K562 (cell line): ENCODE results near the gene SLC30A1. TPM values are rescaled to one million over a fixed set of nuclear protein-coding genes. Genes with fewer than 3 reads are reported as not detected.

Experiments
- ASH1L ChIP-seq: fragments of 450-650 bp; IDR thresholded peaks from 2 replicates; pipeline ENCODE4 v1.6.1; 2018; ENCODE audit warnings: borderline replicate concordance, mild to moderate bottlenecking, low read depth; ENCODE audit not compliant: partially characterized antibody
- DACH1 ChIP-seq: fragments of 450-650 bp; IDR thresholded peaks from 2 replicates; pipeline ENCODE4 v1.6.1; 2018; ENCODE audit not compliant: partially characterized antibody
- DDX20 ChIP-seq: fragments of 450-650 bp; IDR thresholded peaks from 2 replicates; pipeline ENCODE4 v1.6.1; 2016; ENCODE audit warnings: missing genetic modification characterization, low read depth, mild to moderate bottlenecking, missing compliant biosample characterization, moderate library complexity
- DPF2 ChIP-seq: fragments of 450-650 bp; IDR thresholded peaks from 2 replicates; pipeline ENCODE4 v1.6.1; 2016
- EGR1 ChIP-seq: fragments of 450-650 bp; conservative IDR thresholded peaks from 2 replicates; pipeline ENCODE4 v1.6.1; 2017; ENCODE audit warnings: mild to moderate bottlenecking
- FOXO4 ChIP-seq: fragments of 450-650 bp; formaldehyde crosslinking; IDR thresholded peaks from 2 replicates; pipeline ENCODE4 v1.4.0; 2020; ENCODE audit warnings: mild to moderate bottlenecking, moderate library complexity
- HMBOX1 ChIP-seq: sonication (generic); IDR thresholded peaks from 2 replicates; pipeline ENCODE4 v1.6.1; 2016
- MBD2 ChIP-seq: sonication (generic); IDR thresholded peaks from 2 replicates; pipeline ENCODE4 v1.6.1; 2016; ENCODE audit warnings: low read depth, borderline replicate concordance
- MCM7 ChIP-seq, 2 experiments: fragments of 450-650 bp; IDR thresholded peaks; 2 replicates each; pipeline ENCODE4 v1.6.1; 2016 to 2018
- NFE2L1 ChIP-seq: fragments of 450-650 bp; IDR thresholded peaks from 2 replicates; pipeline ENCODE4 v1.6.1; 2016; ENCODE audit warnings: missing genetic modification characterization, low read depth, mild to moderate bottlenecking, missing compliant biosample characterization, moderate library complexity, borderline replicate concordance
- NFRKB ChIP-seq: fragments of 450-650 bp; IDR thresholded peaks from 2 replicates; pipeline ENCODE4 v1.6.1; 2016; ENCODE audit warnings: low read depth
- PHF20 ChIP-seq: fragments of 450-650 bp; IDR thresholded peaks from 2 replicates; pipeline ENCODE4 v1.6.1; 2018; ENCODE audit not compliant: partially characterized antibody
- RNF219 ChIP-seq: fragments of 250-450 bp; sonication (Bioruptor Pico); IDR thresholded peaks from 2 replicates; pipeline ENCODE4 v1.5.0; 2022; ENCODE audit warnings: mild to moderate bottlenecking
- TCFL5 ChIP-seq: fragments of 250-450 bp; sonication (Bioruptor Pico); conservative IDR thresholded peaks from 2 replicates; pipeline ENCODE4 v1.6.1; 2021; ENCODE audit warnings: mild to moderate bottlenecking, moderate library complexity, matching md5 sums
- USF2 ChIP-seq: sonication (generic); formaldehyde crosslinking; IDR thresholded peaks from 2 replicates; pipeline ENCODE4 v1.5.0; 2020; ENCODE audit warnings: missing genetic modification reagents
- ZBTB12 ChIP-seq: fragments of 250-450 bp; sonication (Bioruptor Pico); IDR thresholded peaks from 2 replicates; pipeline ENCODE4 v1.4.0; 2020
- ZFP36 ChIP-seq: fragments of 150-350 bp; IDR thresholded peaks from 2 replicates; pipeline ENCODE4 v1.6.1; 2018; ENCODE audit warnings: low read length, low read depth; ENCODE audit not compliant: partially characterized antibody
- ZNF239 ChIP-seq: fragments of 250-450 bp; sonication (Bioruptor Pico); IDR thresholded peaks from 2 replicates; pipeline ENCODE4 v1.4.0; 2020; ENCODE audit warnings: mild to moderate bottlenecking
- ZNF253 ChIP-seq: fragments of 250-450 bp; sonication (Bioruptor Pico); conservative IDR thresholded peaks from 2 replicates; pipeline ENCODE4 v1.6.1; 2021; ENCODE audit warnings: mild to moderate bottlenecking
- ZNF384 ChIP-seq: IDR thresholded peaks from 2 replicates; pipeline ENCODE4 v1.6.1; 2012; ENCODE audit warnings: low read depth, low read length, improper control_type of control experiment
- ZNF57 ChIP-seq: fragments of 450-650 bp; formaldehyde crosslinking; IDR thresholded peaks from 2 replicates; pipeline ENCODE4 v1.4.0; 2020; ENCODE audit warnings: mild to moderate bottlenecking, moderate library complexity
- ZNF707 ChIP-seq: fragments of 250-450 bp; sonication (Bioruptor Pico); conservative IDR thresholded peaks from 2 replicates; pipeline ENCODE4 v1.8.0; 2022; ENCODE audit warnings: inconsistent platforms, mild to moderate bottlenecking, moderate library complexity
- polyA plus RNA-seq, 8 experiments: library from polyadenylated mRNA; depleted of rRNA in 4 of 8; stranded (reverse) in 5 of 8; unstranded in 3 of 8; fragments of >200 nt; fragmentation: Nextera tagmentation in 2 of 8; fragmentation: Illumina TruSeq in 1 of 8; extraction: Ambion mirVana in 2 of 8; extraction: Trizol in 1 of 8; gene quantifications; 2 replicates each; pipeline versions ENCODE4 v1.2.1 to v1.2.3, GENCODE V29; 2011 to 2014; ENCODE audit warnings: inconsistent platforms in 1 of 8, missing spikeins in 1 of 8
- total RNA-seq, 7 experiments: library from RNA; depleted of rRNA in 6 of 7; stranded (reverse); fragments of >200 nt in 6 of 7; fragmentation: Illumina TruSeq in 2 of 7; extraction: Trizol in 2 of 7; gene quantifications; 2 replicates each; pipeline versions ENCODE4 v1.2.1 to v1.2.3, GENCODE V29; 2011 to 2021; ENCODE audit warnings: low replicate concordance in 1 of 7

Gene SLC30A1
- total and polyA plus RNA-seq, 9 of the 15 experiments (the other 6 are each of a cell fraction or from before 2014, with no cell fraction given): 4.1 to 14.4 (median 6.6) TPM

GRCh38 chr1:211613108-211613947 lies 34.4 kb upstream of the SLC30A1 start (continued):
- TF ChIP-seq ZNF707 (CRISPR knock-in tag): peak; percentile 60
- TF ChIP-seq TCFL5 (CRISPR knock-in tag): 0 out of 2 replicates have a peak, but pooled peaks have one; percentile 57
- TF ChIP-seq RNF219: no peak
- TF ChIP-seq HMBOX1: no peak
- TF ChIP-seq NFRKB: peak; percentile 99
- TF ChIP-seq ZBTB12 (CRISPR knock-in tag): peak; percentile 54; the same call in 1 of the 2 replicates
- peak; percentile 95 for TF ChIP-seq DPF2
- TF ChIP-seq MCM7 (IDR thresholded peaks at IDR 0.05): 0 out of 4 replicates have a peak, but pooled peaks of 1 of the 2 experiments have one; percentile 40
- no peak for TF ChIP-seq DACH1
- no peak for TF ChIP-seq EGR1
- peak; percentile 54; the same call in 1 of the 2 replicates for TF ChIP-seq DDX20 (tag)
- peak; percentile 88 for TF ChIP-seq NFE2L1 (tag)
- TF ChIP-seq USF2 (CRISPR knock-in tag): no peak
- TF ChIP-seq ZNF57: no peak
- peak; percentile 49 for TF ChIP-seq ASH1L
- TF ChIP-seq ZNF384: peak; percentile 46; the same call in 1 of the 2 replicates
- 0 out of 2 replicates have a peak, but pooled peaks have one; percentile 60 for TF ChIP-seq ZNF253 (CRISPR knock-in tag)
- no peak for TF ChIP-seq ZFP36
- peak; percentile 67 for TF ChIP-seq MBD2
- TF ChIP-seq PHF20: no peak
- TF ChIP-seq FOXO4: no peak
- peak; percentile 77; the same call in 1 of the 2 replicates for TF ChIP-seq ZNF239 (CRISPR knock-in tag)
